Endometrium (tissue), 2 donors: Measurements from ENCODE around the gene SPRR1A.

Experiments
- FAIRE-seq: peaks from 2 replicates; lab custom pipeline; 2012; peaks lifted over from hg19 to GRCh38; lab: Jason Lieb, UNC
- donor health status: control.
- donor health status: control.

SPRR1A gene

GRCh38 chr1:152983743-152984142, at the start of gene SPRR1A:
TSS of gene SPRR1A (plus strand) at chr1:152984081. CDS start at chr1:152985231, 1,150 bp downstream.
- FAIRE-seq, result no peak

- FAIRE-seq, result no peak
These were observed 43.3 kb upstream of the SPRR1A start for GRCh38 chr1:152940614-152941013.

- FAIRE-seq, result no peak
These were observed 42.7 kb upstream of the SPRR1A start for GRCh38 chr1:152941037-152941711.

- no peak for FAIRE-seq
These were observed 41.7 kb upstream of the SPRR1A start for GRCh38 chr1:152942161-152942560.

- FAIRE-seq, result no peak
These were observed 37.6 kb upstream of the SPRR1A start for GRCh38 chr1:152946248-152946647.

GRCh38 chr1:152946651-152947256, 37.1 kb upstream of the SPRR1A start, which contains the start of gene SPRR5:
TSS of gene SPRR5 (plus strand) at chr1:152947206. CDS start at chr1:152948555, 1,349 bp downstream.
- FAIRE-seq, result no peak

- FAIRE-seq, result no peak
These were observed 32.2 kb upstream of the SPRR1A start for GRCh38 chr1:152951711-152952110.

- FAIRE-seq, result no peak
These were observed 30.1 kb upstream of the SPRR1A start for GRCh38 chr1:152953761-152954160.

- no peak for FAIRE-seq
These were observed 29.4 kb upstream of the SPRR1A start for GRCh38 chr1:152954436-152954835.

GRCh38 chr1:152957561-152957960, 26.3 kb upstream of the SPRR1A start:
- no peak for FAIRE-seq

- no peak for FAIRE-seq
These were observed 24.6 kb upstream of the SPRR1A start for GRCh38 chr1:152959273-152959672.

GRCh38 chr1:152959801-152960451, 24.0 kb upstream of the SPRR1A start:
- no peak for FAIRE-seq

- FAIRE-seq, result no peak
These were observed 23.3 kb upstream of the SPRR1A start for GRCh38 chr1:152960452-152961044.

GRCh38 chr1:152961226-152961891, 22.5 kb upstream of the SPRR1A start:
- no peak for FAIRE-seq

GRCh38 chr1:152962876-152963415, 20.9 kb upstream of the SPRR1A start:
- no peak for FAIRE-seq

- no peak for FAIRE-seq
These were observed 19.3 kb upstream of the SPRR1A start for GRCh38 chr1:152964536-152964935.

GRCh38 chr1:152965853-152966252, 18.0 kb upstream of the SPRR1A start:
- FAIRE-seq, result no peak

- no peak for FAIRE-seq
These were observed 16.7 kb upstream of the SPRR1A start for GRCh38 chr1:152967201-152967600.

GRCh38 chr1:152968248-152968647, 15.6 kb upstream of the SPRR1A start:
- FAIRE-seq, result no peak

GRCh38 chr1:152969036-152969435, 14.8 kb upstream of the SPRR1A start:
- FAIRE-seq, result no peak

- no peak for FAIRE-seq
These were observed 13.4 kb upstream of the SPRR1A start, which contains the start of gene SPRR4 for GRCh38 chr1:152970495-152970894. TSS of gene SPRR4 (plus strand) at chr1:152970648. CDS start at chr1:152971891, 1,243 bp downstream.
